ENCODE results near the gene ZNF124. TPM values are rescaled to one million over a fixed set of nuclear protein-coding genes. Genes with fewer than 3 reads are reported as not detected.
"Not testable (repeated sequence)": the region's sequence is repeated elsewhere in the genome, so short reads cannot be mapped to it uniquely, and the experiment has no call there.

ZNF124 gene
- total and polyA plus RNA-seq, 4 donors, result 1.1 to 19.7 (median 6.9) TPM

GRCh38 chr1:247146671-247147070 is 25.1 kb downstream of the ZNF124 start (continued):
- TF ChIP-seq GABPA (IDR thresholded peaks at IDR 0.05 in 1 of 2, conservative IDR thresholded peaks at IDR 0.05 in 1 of 2) (no peak), TAF1 (conservative IDR thresholded peaks at IDR 0.05) (no peak)

- Histone ChIP-seq H3K9me3 (ENCODE audit: control insufficient read depth in 4 of 4, low read length in 3 of 4) (peaks cover 33 to 63% (median 57%) of the 10 kb centered on the region in 4 donors), H3K36me3 (ENCODE audit: control insufficient read depth in 4 of 4, insufficient read depth in 3 of 4, low read depth in 1 of 4, low read length in 3 of 4) (peaks cover 0 to 14% (median 2%) of the 10 kb centered on the region in 4 donors), H3K4me3 (ENCODE audit: low read depth in 1 of 3, low read length in 3 of 3) (no peak overlapping the region), H3K27me3 (ENCODE audit: control insufficient read depth in 4 of 4, insufficient read depth in 4 of 4, low read length in 3 of 4) (no peaks in the 10 kb centered on the region), H3K4me1 (ENCODE audit: control insufficient read depth in 4 of 4, insufficient read depth in 4 of 4, low read length in 3 of 4) (no peaks in the 10 kb centered on the region), H3K27ac (ENCODE audit: low read depth in 1 of 2, low read length in 2 of 2) (no peak overlapping the region), H3K9ac (ENCODE audit: low read depth in 1 of 2, low read length in 2 of 2) (no peak overlapping the region)
- TF ChIP-seq EGR1 (IDR thresholded peaks at IDR 0.05; ENCODE audit: low read depth in 2 of 2), result no peak
- TF ChIP-seq HNF4G (IDR thresholded peaks at IDR 0.05), result no peak
- no peak for TF ChIP-seq RAD21 (IDR thresholded peaks at IDR 0.05)
- no peak for TF ChIP-seq SP1 (IDR thresholded peaks at IDR 0.05)
- no peak for DNase-seq (ENCODE audit: low spot score)
- WGBS, result 98% methylated on average over 6 of the region's 6 CpGs
These were observed 26.5 kb downstream of the ZNF124 start for GRCh38 chr1:247145279-247145678.

DNA sequence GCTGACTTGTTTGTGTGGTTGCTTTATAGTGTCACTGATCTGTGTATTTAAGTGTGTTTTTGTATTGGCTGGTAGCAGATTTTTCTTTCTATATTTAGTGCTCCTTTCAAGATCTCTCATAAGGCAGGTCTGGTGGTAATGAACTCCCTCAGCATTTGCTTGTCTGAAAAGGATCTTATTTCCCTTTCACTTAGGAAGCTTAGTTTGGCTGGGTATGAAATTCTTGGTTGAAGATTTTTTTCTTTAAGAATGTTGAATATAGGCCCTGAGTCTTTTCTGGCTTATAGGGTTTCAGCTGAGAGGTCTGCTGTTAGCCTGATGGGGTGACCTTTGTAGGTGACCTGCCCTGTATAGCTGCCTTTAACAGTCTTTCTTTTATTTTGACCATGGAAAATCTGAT is 32.3 kb downstream of the ZNF124 start:
- peak overlapping the region in 1 of 3 donors; percentile 23 for H3K4me3 ChIP-seq (ENCODE audit: low read depth in 1 of 3, low read length in 3 of 3)
- peaks cover 22 to 52% (median 44%) of the 10 kb centered on the region in 4 donors for H3K9me3 ChIP-seq (ENCODE audit: control insufficient read depth in 4 of 4, low read length in 3 of 4)
- not testable (repeated sequence) for H3K9ac ChIP-seq (ENCODE audit: low read depth in 1 of 2, low read length in 2 of 2); H3K36me3 ChIP-seq (ENCODE audit: control insufficient read depth in 4 of 4, insufficient read depth in 3 of 4, low read depth in 1 of 4, low read length in 3 of 4); H3K4me1 ChIP-seq (ENCODE audit: control insufficient read depth in 4 of 4, insufficient read depth in 4 of 4, low read length in 3 of 4); H3K27ac ChIP-seq (ENCODE audit: low read depth in 1 of 2, low read length in 2 of 2); H3K27me3 ChIP-seq (ENCODE audit: control insufficient read depth in 4 of 4, insufficient read depth in 4 of 4, low read length in 3 of 4); DNase-seq (ENCODE audit: low spot score)

DNA sequence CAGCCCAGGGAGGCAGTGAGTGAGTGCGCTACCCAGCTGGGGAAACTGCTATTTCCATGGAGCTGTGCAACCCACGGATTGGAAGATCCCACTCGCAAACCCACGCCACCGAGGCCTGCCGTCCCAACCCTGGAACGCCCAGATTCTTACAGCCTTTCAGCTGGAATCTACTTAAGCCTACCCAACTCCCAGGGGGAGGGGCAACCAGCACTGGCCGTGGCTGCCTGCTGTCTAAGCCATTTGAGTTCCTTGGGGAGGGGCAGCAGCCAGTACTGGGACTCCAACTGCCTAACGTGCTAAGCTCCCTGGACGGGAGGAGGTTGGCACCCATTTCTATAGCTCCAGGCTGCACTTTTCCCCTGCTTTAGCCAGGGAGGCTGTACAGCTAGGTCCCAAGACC is 40.6 kb downstream of the ZNF124 start:
- peaks cover 8 to 19% (median 18%) of the 10 kb centered on the region in 4 donors for H3K9me3 ChIP-seq (ENCODE audit: control insufficient read depth in 4 of 4, low read length in 3 of 4)
- H3K9ac ChIP-seq (ENCODE audit: low read depth in 1 of 2, low read length in 2 of 2), result no peak overlapping the region
- H3K4me3 ChIP-seq (ENCODE audit: low read depth in 1 of 3, low read length in 3 of 3), result peak overlapping the region in 1 of 3 donors; percentile 32
- 98% methylated on average over 10 of the region's 10 CpGs for WGBS
- no peak for DNase-seq (ENCODE audit: low spot score)
- no peak for TF ChIP-seq FOXA2 (IDR thresholded peaks at IDR 0.05)
- no peak for TF ChIP-seq RAD21 (IDR thresholded peaks at IDR 0.05)
- no peak for TF ChIP-seq YY1 (IDR thresholded peaks at IDR 0.05)
- TF ChIP-seq ATF3 (IDR thresholded peaks at IDR 0.05), result no peak
- no peak for TF ChIP-seq HNF4G (IDR thresholded peaks at IDR 0.05)
- peaks cover 0 to 6% (median 3%) of the 10 kb centered on the region in 4 donors for H3K36me3 ChIP-seq (ENCODE audit: control insufficient read depth in 4 of 4, insufficient read depth in 3 of 4, low read depth in 1 of 4, low read length in 3 of 4)
- no peaks in the 10 kb centered on the region for H3K27me3 ChIP-seq (ENCODE audit: control insufficient read depth in 4 of 4, insufficient read depth in 4 of 4, low read length in 3 of 4)
- H3K27ac ChIP-seq (ENCODE audit: low read depth in 1 of 2, low read length in 2 of 2), result no peak overlapping the region
- H3K4me1 ChIP-seq (ENCODE audit: control insufficient read depth in 4 of 4, insufficient read depth in 4 of 4, low read length in 3 of 4), result no peaks in the 10 kb centered on the region

GRCh38 chr1:247127519-247128282 is 44.1 kb downstream of the ZNF124 start:
- not testable (repeated sequence) for H3K36me3 ChIP-seq (ENCODE audit: control insufficient read depth in 4 of 4, insufficient read depth in 3 of 4, low read depth in 1 of 4, low read length in 3 of 4); H3K4me1 ChIP-seq (ENCODE audit: control insufficient read depth in 4 of 4, insufficient read depth in 4 of 4, low read length in 3 of 4); H3K9ac ChIP-seq (ENCODE audit: low read depth in 1 of 2, low read length in 2 of 2); H3K27ac ChIP-seq (ENCODE audit: low read depth in 1 of 2, low read length in 2 of 2); H3K27me3 ChIP-seq (ENCODE audit: control insufficient read depth in 4 of 4, insufficient read depth in 4 of 4, low read length in 3 of 4); DNase-seq (ENCODE audit: low spot score); H3K4me3 ChIP-seq (ENCODE audit: low read depth in 1 of 3, low read length in 3 of 3)
- peaks cover 3 to 16% (median 12%) of the 10 kb centered on the region in 4 donors for H3K9me3 ChIP-seq (ENCODE audit: control insufficient read depth in 4 of 4, low read length in 3 of 4)
- WGBS, result 53% methylated on average over 13 of the region's 18 CpGs

DNA sequence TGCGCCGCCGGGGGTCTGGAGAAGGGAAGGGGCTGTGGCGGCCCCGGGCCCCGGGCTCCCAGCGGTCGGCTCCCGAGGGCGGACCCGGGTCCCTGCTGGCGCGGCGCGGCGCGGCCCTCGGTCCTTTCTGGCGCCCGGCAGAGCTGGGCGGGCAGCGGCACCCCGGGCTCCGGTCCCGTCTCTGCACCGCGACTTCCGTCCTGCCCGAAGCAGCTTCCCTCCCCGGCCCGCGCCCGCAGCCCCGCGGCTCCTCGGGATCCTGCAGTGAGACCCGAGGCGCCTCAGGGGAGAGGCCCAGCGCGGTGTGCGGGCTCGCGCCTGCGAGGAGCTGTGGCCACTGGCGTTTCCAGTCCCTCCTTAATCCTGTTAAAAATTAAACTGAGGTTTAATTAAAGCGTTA is 45.2 kb downstream of the ZNF124 start:
- H3K27ac ChIP-seq (ENCODE audit: low read depth in 1 of 2, low read length in 2 of 2); H3K36me3 ChIP-seq (ENCODE audit: control insufficient read depth in 4 of 4, insufficient read depth in 3 of 4, low read depth in 1 of 4, low read length in 3 of 4); H3K4me1 ChIP-seq (ENCODE audit: control insufficient read depth in 4 of 4, insufficient read depth in 4 of 4, low read length in 3 of 4); H3K9ac ChIP-seq (ENCODE audit: low read depth in 1 of 2, low read length in 2 of 2); H3K4me3 ChIP-seq (ENCODE audit: low read depth in 1 of 3, low read length in 3 of 3); H3K27me3 ChIP-seq (ENCODE audit: control insufficient read depth in 4 of 4, insufficient read depth in 4 of 4, low read length in 3 of 4); DNase-seq (ENCODE audit: low spot score): not testable (repeated sequence)
- H3K9me3 ChIP-seq (ENCODE audit: control insufficient read depth in 4 of 4, low read length in 3 of 4), result peaks cover under 1 to 12% (median 9%) of the 10 kb centered on the region in 4 donors
- no CpG with 5 or more reads among the region's 46 CpGs for WGBS

GRCh38 chr1:247126166-247126565 is 45.7 kb downstream of the ZNF124 start:
- not testable (repeated sequence) for H3K4me1 ChIP-seq (ENCODE audit: control insufficient read depth in 4 of 4, insufficient read depth in 4 of 4, low read length in 3 of 4); H3K9ac ChIP-seq (ENCODE audit: low read depth in 1 of 2, low read length in 2 of 2); H3K9me3 ChIP-seq (ENCODE audit: control insufficient read depth in 4 of 4, low read length in 3 of 4); H3K27ac ChIP-seq (ENCODE audit: low read depth in 1 of 2, low read length in 2 of 2); DNase-seq (ENCODE audit: low spot score); H3K4me3 ChIP-seq (ENCODE audit: low read depth in 1 of 3, low read length in 3 of 3); H3K36me3 ChIP-seq (ENCODE audit: control insufficient read depth in 4 of 4, insufficient read depth in 3 of 4, low read depth in 1 of 4, low read length in 3 of 4); H3K27me3 ChIP-seq (ENCODE audit: control insufficient read depth in 4 of 4, insufficient read depth in 4 of 4, low read length in 3 of 4)
- no CpG with 5 or more reads among the region's 25 CpGs for WGBS

Measured in liver (tissue), 9 donors.